Measurements from ENCODE around the gene TSGA10IP.

- no peak for TF ChIP-seq CTCF (IDR thresholded peaks at IDR 0.05; ENCODE audit: low read depth, low read length, poor library complexity, severe bottlenecking)
- TF ChIP-seq EZH2phosphoT487 (IDR thresholded peaks at IDR 0.05; ENCODE audit: borderline replicate concordance, low read length): no peak
Observed at GRCh38 chr11:65945430-65945911, at the start of gene TSGA10IP.
